HG02981 (cell line): ENCODE measurements around the gene CDK15.

Experiments used
- ATAC-seq: cut with Tn5 transposase; IDR thresholded peaks from one replicate; pipeline ENCODE4 v1.9.1; 2021; ENCODE audit warnings: mild to moderate bottlenecking, moderate library complexity; ENCODE audit not compliant: unreplicated experiment

Gene CDK15

DNA sequence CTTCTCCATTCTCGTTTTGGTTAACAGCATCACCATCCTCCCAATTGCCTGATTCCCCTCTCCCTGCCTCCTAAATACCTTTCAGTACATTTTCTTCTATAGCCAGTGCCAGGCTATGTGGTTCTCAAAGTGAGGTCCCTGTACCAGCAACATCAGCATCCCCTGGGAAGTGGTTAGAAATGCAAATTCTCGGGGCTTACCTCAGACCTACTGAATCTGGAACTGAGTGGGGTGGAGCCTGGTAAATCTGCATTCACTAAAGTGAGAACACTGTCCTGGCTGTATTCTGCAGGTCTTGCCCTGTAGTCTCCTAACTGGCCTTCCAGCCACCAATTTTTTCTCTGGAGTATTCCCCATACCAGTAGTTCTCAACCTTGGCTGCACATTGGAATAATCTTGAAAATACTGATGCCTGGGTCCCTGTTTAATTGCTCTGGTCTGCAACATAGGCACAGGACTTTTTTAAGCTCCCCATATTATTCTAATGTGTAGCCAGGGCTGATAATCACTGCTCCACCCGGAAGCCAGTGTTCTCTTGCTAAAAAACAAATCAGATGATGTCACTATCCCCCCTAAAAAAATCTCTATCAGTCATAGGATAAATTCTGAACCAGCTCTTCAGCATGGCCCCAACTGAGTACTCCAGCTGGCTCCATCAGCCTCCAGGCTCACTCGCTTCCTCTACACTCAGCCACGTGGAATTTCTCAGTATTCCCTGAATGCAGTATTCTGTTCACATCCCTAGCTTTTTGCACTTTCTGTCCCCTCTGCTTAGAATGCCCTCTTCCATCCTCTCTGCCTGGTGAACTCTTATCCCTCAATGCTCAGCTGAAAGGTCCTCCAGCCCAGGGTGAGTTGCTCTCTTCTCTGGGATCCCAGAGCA lies 98.4 kb downstream of the CDK15 start:
- peak; percentile 96 for ATAC-seq

- no peak for ATAC-seq
Observed at GRCh38 chr2:201906777-201907562, 100.6 kb downstream of the CDK15 start.

DNA sequence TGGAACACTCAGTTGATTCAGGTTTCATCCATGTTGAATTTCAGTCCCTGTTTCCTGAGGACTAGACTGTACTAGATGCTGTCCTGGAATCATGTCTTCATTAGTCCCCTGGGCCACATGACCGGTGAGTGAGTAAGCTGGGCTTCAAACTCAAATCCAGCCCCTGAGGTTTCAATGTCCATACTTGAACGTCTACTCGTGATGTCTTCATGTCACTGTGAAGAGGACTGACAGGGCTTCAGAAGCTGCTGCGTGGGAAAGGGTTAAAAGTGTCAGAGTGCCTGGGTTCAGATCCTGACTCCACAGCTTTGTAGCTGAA lies 101.2 kb downstream of the CDK15 start:
- ATAC-seq = no peak

DNA sequence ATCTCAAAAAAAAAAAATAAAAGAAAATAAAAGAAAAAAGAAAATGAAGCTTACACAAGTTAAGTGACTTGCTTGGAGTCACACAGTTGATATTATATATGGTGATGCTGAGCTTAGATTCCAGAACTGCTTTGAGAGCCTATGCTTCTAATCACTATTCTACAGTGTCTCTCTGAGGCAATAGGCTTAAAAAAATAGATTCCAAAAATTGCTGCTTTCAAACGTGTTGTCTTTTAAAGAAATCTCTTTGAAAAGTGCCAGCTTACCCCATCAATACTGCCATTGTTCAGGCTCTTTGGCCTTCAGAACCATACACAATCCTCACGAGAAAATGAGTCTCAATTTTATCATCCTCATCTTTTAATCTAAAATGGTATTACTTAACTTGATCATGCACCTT lies 102.6 kb downstream of the CDK15 start:
- no peak for ATAC-seq

GRCh38 chr2:201909348-201909747 lies 103.0 kb downstream of the CDK15 start:
- ATAC-seq = no peak

GRCh38 chr2:201909961-201910361 lies 103.6 kb downstream of the CDK15 start:
- ATAC-seq = peak; percentile 65

DNA sequence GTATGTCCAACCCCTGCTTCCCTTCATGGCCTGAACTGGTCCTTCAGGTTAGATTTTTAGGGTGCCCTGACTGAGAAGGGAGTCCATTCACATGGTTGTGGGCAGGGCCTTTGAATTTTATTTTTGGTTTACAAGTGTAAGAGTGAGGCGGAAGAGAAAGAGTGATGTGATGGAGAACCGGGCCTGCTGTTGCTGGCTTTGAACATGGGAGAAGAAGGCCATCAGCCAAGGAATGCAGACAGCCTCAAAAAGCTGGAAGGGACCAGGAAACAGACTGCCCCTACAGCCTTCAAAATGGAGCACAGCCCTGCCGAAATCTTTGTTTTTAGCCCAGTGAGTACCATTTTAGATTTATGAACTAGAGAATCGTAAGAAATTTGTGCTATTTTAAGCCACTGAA lies 105.0 kb downstream of the CDK15 start:
- ATAC-seq = no peak

GRCh38 chr2:201913201-201913600 lies 106.9 kb downstream of the CDK15 start:
- ATAC-seq = no peak

- ATAC-seq = peak; percentile 82
Observed at GRCh38 chr2:201915446-201915845, 109.1 kb downstream of the CDK15 start.

DNA sequence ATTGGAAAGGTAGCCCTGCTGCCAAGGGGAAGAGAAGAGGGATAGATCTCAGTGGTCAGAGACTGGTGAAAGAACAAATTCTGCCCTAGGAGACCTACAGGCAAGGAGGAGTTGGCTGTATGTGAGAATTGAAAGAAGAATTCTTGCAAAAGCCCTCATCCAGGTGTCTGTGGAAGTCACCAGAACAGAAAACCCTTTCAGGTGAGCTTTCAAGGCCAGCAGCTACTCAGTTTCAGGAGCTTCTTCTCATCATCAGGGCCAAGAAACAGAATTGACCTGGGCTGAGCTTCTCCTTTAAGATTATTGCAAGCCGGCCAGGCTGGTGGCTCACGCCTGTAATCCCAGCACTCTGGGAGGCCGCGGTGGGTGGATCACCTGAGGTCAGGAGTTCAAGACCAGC lies 110.2 kb downstream of the CDK15 start:
- ATAC-seq = no peak

DNA sequence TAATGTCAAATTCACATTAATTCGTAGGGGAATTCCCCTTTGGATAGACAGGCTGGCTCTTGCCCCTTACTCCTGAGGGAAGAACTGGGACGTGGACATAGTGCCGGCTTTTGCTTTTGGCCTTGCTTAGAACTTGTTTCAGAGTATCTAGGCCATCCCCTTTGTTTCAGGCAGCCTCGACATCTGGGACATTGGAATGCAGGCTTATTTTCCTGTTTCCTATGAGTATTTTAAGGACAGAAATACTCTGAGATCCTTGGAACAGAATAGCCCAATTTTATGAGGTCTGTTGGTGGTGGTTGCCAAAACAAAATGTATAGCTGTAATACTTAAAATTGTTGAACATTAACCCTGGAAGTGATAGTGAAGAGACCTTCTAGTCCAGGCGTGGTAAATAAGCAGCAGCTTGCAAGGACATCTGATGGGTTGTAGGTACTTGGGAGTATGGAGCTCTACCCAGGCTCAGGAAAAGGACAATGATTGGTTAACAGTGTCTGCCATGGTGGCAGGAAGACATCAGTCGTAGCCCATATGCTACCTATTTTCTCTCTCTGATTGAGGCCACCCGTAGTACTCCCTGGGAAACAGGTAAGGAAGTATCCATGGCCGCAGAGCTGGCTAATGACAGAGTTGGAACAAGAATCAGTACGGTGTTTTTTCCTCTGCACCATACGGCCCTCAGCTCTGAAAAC lies 112.4 kb downstream of the CDK15 start:
- no peak for ATAC-seq

- ATAC-seq = no peak
Observed at GRCh38 chr2:201919308-201919634, 112.9 kb downstream of the CDK15 start.

DNA sequence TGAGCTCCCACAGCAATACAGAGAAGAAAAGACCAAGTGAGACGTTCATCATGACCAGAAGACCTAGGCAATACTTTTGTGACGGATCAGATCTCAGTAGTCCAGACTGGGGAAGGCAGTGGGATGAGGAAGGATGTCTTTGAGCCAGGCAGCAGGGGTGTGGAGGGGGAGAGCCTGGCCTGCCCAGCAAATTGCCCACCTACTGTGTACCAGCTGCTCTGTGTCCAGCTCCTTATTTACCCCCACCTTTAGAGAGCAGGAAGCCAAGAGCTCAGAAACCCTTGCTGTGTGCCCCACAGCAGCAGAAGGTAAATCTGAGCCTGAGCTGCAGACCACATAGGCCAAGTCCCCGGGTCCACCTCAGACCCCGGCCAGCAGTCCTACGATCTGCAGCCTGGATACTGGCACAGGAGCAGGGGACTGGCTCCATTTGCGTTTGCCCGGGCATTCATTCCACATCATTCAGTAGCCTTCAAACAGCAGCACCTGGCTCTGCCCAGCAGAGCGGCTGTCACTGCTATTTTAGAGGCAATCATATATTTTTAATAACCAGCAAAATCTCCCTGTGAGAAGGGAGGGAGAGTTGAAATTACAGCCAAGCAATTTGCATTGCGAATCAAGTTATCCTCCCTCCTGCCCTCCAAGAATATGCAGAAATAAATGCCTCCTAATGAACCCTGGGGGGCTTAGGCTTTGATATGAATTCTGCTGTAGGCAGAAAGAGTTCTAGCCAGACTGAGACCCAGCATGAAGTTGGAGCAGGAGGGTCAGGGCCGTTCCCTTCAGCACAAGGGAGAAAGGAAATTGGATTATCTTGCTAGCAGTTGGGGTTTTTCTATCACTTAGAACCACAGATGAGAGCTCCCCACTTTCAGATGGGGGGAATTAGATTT lies 117.3 kb downstream of the CDK15 start:
- ATAC-seq = no peak

GRCh38 chr2:201924453-201924852 lies 118.1 kb downstream of the CDK15 start:
- ATAC-seq = no peak

DNA sequence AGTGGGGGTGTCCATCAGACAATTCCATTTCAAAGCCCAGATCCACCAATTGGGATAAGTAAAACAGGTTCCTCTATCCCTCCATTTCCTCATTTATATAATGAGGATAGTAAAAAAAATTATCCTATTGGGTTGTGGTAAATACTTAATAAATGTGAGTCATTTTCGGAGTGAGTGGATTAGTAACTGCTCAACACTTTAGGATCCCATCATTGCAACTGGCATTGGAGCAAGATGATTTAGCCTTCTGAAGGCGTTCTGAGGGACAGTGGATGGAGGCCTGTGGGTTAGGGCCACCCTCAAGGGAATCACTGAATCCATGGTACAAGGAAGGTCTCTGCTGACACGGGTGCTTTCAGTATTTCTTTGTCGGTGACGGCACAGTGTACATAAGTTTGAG lies 118.7 kb downstream of the CDK15 start:
- ATAC-seq = no peak

GRCh38 chr2:201926067-201926466 lies 119.7 kb downstream of the CDK15 start:
- ATAC-seq = no peak

DNA sequence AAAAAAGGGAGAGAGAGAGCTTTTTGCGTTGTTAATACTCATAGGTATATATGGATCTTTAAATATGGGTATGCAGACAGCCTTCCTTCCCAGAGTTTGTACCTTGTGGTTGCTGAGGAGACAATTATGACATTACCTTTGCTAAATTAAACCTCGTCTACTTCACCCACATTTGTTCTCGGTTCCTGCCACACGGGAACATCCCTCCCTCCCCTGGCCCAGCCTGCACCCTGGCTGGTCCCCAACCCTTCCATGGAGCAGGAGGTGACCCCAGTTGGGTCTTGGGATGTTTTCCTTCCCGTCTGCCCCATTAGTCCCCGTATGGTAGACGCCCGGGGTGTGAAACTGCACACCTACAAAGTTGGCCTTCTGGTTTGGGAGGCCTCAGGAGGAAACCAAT lies 122.0 kb downstream of the CDK15 start:
- ATAC-seq = no peak

DNA sequence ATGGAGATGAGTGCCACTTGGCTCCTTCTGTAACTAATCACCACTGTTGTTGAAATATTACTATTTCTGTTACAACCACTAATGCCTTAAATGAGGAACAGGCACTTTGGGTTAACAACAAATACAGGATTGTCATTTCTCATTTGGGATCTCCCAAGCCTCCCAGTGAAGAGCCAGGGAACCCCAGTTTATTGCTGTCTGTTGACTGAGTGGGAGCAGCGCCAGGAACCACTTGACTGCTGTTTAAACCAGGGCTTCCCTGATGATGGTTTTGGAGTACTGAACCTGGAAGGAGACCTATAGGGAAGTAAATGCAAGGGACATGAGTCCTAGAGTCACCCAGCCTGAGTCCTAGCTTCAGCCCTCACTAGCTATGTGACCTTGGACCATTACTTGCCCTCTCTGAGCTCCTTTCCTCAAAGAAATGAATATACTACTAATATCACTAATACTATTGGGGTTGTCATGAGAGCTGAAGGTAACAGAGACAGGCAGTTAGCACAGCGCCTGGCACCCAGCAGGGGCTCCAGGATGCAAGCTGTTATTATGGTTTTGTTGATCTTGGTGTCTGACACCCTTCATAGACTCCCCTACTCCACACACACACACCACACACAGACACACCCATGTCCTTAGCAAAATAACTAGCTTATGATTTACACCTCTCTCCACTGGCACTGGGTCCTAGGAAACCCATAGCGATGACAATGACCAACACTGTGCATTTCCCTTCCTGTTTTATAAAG lies 123.1 kb downstream of the CDK15 start:
- ATAC-seq = no peak

- no peak for ATAC-seq
Observed at GRCh38 chr2:201930043-201930442, 123.7 kb downstream of the CDK15 start.

- ATAC-seq = no peak
Observed at GRCh38 chr2:201930831-201931230, 124.5 kb downstream of the CDK15 start.
